GM06990 (cell line): ENCODE data around the gene KDM4B.

ENCODE experiments used
- DNase-seq: peaks from one replicate; pipeline ENCODE4 v3.0.0-alpha.2; 2011; ENCODE audit not compliant: insufficient read length; ENCODE audit errors: extremely low read depth
- H3K27me3 ChIP-seq: replicated peaks from 2 replicates; pipeline ENCODE4 v1.6.0; 2011; ENCODE audit warnings: low read length; ENCODE audit not compliant: control insufficient read depth, insufficient read depth
- H3K36me3 ChIP-seq: 2 replicates; pipeline ENCODE4 v1.5.1; 2011; ENCODE audit warnings: low read length; ENCODE audit not compliant: control insufficient read depth, insufficient read depth
- H3K4me3 ChIP-seq: replicated peaks from 2 replicates; pipeline ENCODE4 v1.5.1; 2011; ENCODE audit warnings: low read depth, mild to moderate bottlenecking, control low read depth, low read length
- CTCF ChIP-seq: IDR thresholded peaks from 2 replicates; pipeline ENCODE4 v1.5.1; 2011; ENCODE audit warnings: low read length, control low read depth, mild to moderate bottlenecking, inconsistent platforms; ENCODE audit not compliant: insufficient read depth, poor library complexity, severe bottlenecking

The KDM4B gene

DNA sequence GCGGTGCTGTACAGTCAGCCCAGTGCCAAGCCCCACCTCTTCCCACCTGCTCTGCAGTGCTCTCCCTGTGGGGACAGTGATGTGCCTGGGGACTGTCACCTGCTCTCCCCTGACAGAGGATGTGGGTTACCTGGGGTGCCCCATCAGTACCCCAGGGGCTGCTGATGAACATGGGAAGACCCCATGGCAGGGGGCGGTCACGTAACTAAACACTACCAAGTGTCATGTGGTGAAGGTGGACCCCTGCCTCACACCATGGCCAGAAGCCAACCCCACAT lies 12.7 kb downstream of the KDM4B start:
- DNase-seq: no peak

DNA sequence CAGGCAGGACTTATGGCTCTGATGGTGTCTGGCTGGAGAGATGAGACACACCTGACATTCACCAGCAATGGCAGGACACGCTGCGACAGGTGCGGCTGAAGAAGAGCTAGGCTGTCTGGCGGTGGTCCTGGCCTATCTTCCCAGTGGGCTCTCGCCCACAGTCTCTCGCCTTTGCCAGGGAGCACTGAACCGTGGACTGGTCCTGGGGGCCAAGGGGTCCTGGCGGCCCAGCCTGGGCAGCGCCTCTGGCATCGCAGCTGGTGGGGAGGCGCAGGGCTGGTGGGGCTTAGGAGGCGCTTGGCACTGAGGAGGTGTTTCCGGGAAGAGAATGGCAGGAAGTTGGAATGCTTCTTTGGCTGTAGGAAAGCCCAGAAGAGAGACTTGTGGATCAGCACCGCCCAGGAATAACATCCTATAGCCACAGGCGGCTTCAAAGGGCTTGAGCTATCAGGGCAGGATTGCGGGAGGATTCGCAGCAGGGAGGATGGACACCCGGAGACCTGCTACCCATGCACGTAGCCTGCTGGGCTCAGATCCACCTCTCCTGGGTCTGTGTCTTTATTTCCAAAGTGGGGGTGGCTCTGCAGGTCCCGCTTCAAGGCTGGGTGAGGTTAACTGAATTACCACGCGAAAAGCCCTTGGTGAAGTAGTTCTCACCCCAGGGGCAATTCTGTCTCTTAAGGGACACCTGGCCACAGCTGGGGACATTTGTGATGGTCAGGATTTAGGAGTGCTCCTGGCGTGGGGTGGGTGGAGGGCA lies 14.6 kb downstream of the KDM4B start:
- Histone ChIP-seq H3K27me3 (no peaks in the 10 kb centered on the region), H3K4me3 (no peak overlapping the region), H3K36me3 (peaks cover 3% of the 10 kb centered on the region)
- DNase-seq: no peak
- no peak for TF ChIP-seq CTCF

More for the DNA sequence above, 12.7 kb downstream of the KDM4B start:
- peaks cover 8% of the 10 kb centered on the region for H3K36me3 ChIP-seq
- H3K27me3 ChIP-seq: no peaks in the 10 kb centered on the region
- no peak overlapping the region for H3K4me3 ChIP-seq
- TF ChIP-seq CTCF: no peak

DNA sequence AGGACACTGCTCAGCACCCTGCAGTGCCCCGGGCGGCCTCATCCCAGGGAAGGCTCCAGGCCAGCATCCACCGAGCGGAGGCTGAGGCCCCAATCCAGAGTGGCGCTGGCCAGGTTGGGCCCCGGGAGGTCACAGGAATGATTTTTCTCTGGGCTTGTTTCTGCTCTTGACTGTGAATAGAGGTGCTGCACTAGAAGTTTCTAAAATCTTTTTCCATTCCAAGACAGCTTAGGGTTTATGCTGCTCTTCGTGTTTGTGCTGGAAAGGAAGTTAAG lies 15.1 kb downstream of the KDM4B start:
- no peak for DNase-seq
- no peak for TF ChIP-seq CTCF
- peaks cover 3% of the 10 kb centered on the region for H3K36me3 ChIP-seq
- H3K4me3 ChIP-seq: no peak overlapping the region
- H3K27me3 ChIP-seq: no peaks in the 10 kb centered on the region

DNA sequence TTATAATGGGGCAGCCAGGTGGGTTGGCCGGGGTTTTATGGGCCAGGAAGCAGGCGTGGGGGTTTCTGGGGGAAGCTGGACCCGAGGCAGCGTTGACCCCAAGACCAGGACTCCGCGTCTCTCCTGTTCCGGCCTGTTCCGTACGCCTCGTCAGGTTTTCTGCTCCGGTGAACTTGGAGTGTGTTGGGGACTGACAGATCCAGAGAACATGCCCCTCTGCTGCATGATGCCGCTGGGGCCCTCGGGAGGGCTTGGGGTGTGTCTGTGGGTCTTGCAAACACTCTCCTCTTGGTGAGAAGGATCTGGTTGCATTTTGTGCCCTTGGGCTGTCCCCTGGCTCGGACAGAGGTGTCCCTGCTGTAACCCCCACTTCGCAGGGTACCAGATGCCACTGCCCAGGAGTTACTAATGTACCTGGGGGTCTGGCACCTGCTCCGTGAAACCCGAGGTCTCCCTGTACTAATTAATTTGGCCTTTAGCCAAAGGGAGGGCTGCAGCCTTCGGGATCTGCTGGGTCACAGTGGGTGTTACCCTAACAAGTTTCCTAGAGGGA lies 15.6 kb downstream of the KDM4B start:
- no peak for TF ChIP-seq CTCF
- Histone ChIP-seq H3K4me3 (no peak overlapping the region), H3K27me3 (no peaks in the 10 kb centered on the region), H3K36me3 (peaks cover 3% of the 10 kb centered on the region)
- DNase-seq: no peak

- H3K4me3 ChIP-seq: no peak overlapping the region
- H3K27me3 ChIP-seq: no peaks in the 10 kb centered on the region
- TF ChIP-seq CTCF: no peak
- peaks cover 3% of the 10 kb centered on the region for H3K36me3 ChIP-seq
- no peak for DNase-seq
Measured at GRCh38 chr19:4985551-4985991, 16.7 kb downstream of the KDM4B start.

DNA sequence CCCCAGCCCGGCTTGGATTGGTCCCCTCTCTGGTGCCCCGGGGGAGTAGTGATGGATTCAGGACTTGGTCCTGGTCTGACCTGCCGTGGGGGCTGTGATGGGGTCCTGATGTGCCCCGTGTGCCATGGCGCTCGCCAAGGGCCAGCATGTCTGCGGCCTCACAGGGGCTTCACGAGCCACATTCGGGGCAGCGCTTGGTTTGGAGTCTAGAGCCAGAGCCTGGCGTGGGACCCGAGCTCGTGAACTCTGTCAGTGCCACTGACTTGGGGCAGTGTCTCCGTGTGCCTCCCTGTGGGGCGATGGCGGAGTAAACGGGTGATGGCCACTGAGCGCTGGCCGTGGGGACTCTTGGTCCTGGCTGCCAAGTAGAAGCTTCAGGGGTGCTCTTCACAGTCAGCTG lies 17.1 kb downstream of the KDM4B start:
- Histone ChIP-seq H3K27me3 (no peaks in the 10 kb centered on the region), H3K36me3 (peaks cover 3% of the 10 kb centered on the region), H3K4me3 (no peak overlapping the region)
- DNase-seq: no peak
- no peak for TF ChIP-seq CTCF
